ENCODE results near the gene CACNG4.

Gene CACNG4

DNA sequence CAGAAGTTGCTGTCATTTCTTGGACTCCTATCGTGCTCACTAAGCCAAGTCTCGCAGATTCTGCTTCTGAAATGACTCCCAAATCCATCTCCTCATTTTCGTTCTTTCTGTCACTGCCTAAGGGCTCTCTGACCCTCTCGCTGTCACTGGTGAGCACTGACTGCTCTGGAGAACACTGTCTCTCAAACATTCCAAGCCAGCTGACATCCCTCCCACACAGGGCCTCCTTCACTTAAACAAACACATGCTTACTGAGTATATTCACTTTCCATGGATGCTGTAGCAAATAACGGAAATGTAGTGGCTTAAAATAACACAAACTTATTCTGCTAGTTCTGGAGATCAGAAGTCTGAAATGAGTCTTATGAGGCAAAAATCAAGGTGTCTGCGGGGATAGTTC lies 98.6 kb downstream of the CACNG4 start:
- H3K27ac ChIP-seq: no peak overlapping the region
- no peak for TF ChIP-seq CTCF (conservative IDR thresholded peaks at IDR 0.05)

- H3K27ac ChIP-seq: no peak overlapping the region
- no peak for TF ChIP-seq CTCF (conservative IDR thresholded peaks at IDR 0.05)
These were observed 102.2 kb downstream of the CACNG4 start for GRCh38 chr17:67066717-67067116.

DNA sequence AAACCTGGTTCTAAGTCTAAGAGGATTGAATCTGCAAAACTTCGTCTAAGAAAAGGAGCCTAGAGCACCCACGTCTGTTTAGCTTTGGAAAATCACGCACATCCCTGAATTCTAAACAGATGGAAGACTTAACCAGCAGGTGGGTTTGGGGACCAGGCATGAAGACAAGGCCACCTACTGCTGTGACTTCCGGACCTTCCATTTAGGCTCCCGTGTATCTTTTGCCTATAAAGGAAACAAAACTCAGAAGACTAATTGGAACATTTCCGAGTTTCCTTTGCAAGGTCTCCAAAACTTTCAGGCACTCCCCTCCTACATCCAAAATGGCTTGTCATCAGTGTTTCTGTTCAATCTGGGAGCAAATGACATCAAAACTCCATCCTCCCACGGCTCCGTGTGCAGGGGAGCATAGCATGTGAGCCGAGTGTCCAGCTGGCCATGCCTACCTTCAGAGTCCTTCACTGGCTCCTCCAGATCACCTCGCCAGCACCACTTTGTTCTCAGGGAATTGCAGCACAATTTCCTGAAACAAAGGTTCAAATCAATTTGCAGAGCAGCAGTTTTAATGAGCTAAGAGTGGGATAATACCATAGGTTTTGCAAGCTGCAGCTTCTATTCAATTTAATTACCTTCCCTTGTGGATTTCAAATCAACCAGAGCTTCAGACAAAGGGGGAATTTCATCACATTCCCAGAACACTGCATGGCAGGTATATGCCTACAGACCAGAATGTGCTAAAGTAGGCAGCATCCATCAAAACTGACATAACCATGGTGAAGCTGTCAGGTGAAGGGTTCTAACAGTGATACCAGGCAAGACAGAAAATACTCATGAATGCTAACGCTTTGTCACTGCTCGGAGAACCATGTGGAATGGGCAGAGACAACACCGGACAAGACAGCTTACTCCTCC lies 103.3 kb downstream of the CACNG4 start:
- no peak for TF ChIP-seq CTCF (conservative IDR thresholded peaks at IDR 0.05)
- H3K27ac ChIP-seq: no peak overlapping the region

DNA sequence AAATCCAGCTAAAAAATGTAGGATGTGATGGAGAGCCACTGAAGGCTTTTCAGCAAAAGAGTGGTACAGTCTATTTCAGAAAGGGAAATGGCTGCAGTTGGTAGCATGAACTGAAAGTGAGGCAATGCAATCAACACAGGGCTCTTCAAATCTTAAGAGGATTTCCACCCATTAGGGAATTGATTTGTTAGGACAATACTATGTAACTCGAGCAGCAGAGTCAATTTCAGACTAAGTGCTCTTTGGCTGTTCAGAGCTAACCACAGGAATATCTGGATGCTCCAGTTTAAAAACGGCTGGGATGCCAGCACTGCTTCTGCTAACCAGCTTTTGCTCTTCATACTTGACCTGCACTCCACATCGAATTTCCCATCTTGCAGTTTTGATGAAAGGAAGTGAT lies 104.5 kb downstream of the CACNG4 start:
- no peak for TF ChIP-seq CTCF (conservative IDR thresholded peaks at IDR 0.05)
- H3K27ac ChIP-seq: no peak overlapping the region

- TF ChIP-seq CTCF (conservative IDR thresholded peaks at IDR 0.05): no peak
- H3K27ac ChIP-seq: no peak overlapping the region
These were observed 105.2 kb downstream of the CACNG4 start for GRCh38 chr17:67069603-67070136.

- no peak overlapping the region for H3K27ac ChIP-seq
- no peak for TF ChIP-seq CTCF (conservative IDR thresholded peaks at IDR 0.05)
These were observed 107.1 kb downstream of the CACNG4 start for GRCh38 chr17:67071595-67071994.

GRCh38 chr17:67072885-67073284 lies 108.4 kb downstream of the CACNG4 start:
- H3K27ac ChIP-seq: no peak overlapping the region
- TF ChIP-seq CTCF (conservative IDR thresholded peaks at IDR 0.05): no peak
